Measurements from ENCODE around the gene TRPV5.

DNA sequence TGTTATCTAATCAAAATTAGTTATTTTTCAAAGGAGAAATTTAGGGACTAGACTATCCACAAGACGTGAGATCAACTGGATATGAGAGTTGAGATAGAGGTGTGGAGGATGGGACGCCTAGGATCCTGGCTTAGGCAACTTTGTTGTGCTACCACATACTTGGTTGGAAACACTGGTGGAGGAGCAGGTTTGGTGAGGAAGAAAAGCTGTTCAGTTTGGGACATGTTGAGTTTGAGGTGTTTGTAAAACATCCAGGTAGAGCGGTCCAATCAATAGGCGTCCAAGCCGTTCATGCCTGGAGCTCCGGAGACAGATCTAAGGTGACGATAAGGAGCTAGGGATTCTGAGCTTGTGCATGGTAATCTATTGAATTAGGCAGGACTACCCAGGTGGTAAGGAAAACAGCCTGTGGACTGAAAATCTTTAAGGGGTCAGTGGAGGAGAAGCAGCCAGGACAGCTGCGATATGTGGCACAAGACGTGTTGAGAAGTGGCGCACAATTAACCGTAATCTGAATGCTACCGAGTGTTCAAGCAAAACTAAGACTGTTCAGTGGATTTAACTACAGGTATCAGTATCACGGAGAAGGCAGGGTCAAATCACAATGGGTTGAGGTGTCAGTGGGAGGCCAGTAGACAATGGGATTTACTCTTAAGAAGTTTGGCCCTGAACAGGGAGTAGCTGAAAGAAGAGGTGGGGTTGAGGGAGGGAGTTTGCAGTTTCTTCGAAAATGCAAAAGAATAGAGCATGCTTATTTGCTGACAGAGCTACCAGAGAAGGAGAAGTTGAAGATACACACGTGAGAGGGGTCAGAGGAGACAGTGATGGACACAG lies 31.9 kb downstream of the TRPV5 start:
- TF ChIP-seq, protein P1, sequence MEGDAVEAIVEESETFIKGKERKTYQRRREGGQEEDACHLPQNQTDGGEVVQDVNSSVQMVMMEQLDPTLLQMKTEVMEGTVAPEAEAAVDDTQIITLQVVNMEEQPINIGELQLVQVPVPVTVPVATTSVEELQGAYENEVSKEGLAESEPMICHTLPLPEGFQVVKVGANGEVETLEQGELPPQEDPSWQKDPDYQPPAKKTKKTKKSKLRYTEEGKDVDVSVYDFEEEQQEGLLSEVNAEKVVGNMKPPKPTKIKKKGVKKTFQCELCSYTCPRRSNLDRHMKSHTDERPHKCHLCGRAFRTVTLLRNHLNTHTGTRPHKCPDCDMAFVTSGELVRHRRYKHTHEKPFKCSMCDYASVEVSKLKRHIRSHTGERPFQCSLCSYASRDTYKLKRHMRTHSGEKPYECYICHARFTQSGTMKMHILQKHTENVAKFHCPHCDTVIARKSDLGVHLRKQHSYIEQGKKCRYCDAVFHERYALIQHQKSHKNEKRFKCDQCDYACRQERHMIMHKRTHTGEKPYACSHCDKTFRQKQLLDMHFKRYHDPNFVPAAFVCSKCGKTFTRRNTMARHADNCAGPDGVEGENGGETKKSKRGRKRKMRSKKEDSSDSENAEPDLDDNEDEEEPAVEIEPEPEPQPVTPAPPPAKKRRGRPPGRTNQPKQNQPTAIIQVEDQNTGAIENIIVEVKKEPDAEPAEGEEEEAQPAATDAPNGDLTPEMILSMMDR (conservative IDR thresholded peaks at IDR 0.05 in 1 of 2, IDR thresholded peaks at IDR 0.05 in 1 of 2; ENCODE audit: low read depth in 1 of 2, low read length in 2 of 2) = no peak
- no peak for TF ChIP-seq EZH2 (IDR thresholded peaks at IDR 0.05; ENCODE audit: low read length, missing control alignments)

All from fibroblast of lung (primary cell).